ENCODE measurements around the gene EYS. TPM values are rescaled to one million over a fixed set of nuclear protein-coding genes. Genes with fewer than 3 reads are reported as not detected.

Gene EYS
- total and polyA plus RNA-seq, 9 of the 15 experiments (the other 6 are each of a cell fraction or from before 2014, with no cell fraction given) = 0.03 to 0.36 (median 0.10) TPM; not detected in 2

GRCh38 chr6:65045801-65046200, 661.2 kb downstream of the EYS start:
- DNase-seq (ENCODE audit: extremely low read depth in 1 of 4, low spot score in 3 of 4) = no peak
- no peak for FAIRE-seq
- ATAC-seq = no peak
- Histone ChIP-seq H3K9me3 (replicated peaks; ENCODE audit: control insufficient read depth, insufficient read depth, low read depth, low read length) (no peaks in the 10 kb centered on the region), H3K9ac (ENCODE audit: insufficient read depth in 1 of 2, low read depth in 2 of 2, low read length in 2 of 2) (no peak overlapping the region), H3K27me3 (ENCODE audit: control insufficient read depth in 2 of 2, insufficient read depth in 2 of 2, low read length in 2 of 2) (no peaks in the 10 kb centered on the region), H3K36me3 (ENCODE audit: control insufficient read depth, insufficient read depth, low read length) (no peaks in the 10 kb centered on the region), H3K79me2 (ENCODE audit: control insufficient read depth, insufficient read depth, low read length) (no peaks in the 10 kb centered on the region), H3K9me1 (ENCODE audit: control insufficient read depth, insufficient read depth, low read length) (no peaks in the 10 kb centered on the region), H3K4me3 (no peak overlapping the region), H2AFZ (ENCODE audit: low read depth, low read length) (no peak overlapping the region), H3K27ac (ENCODE audit: extremely low read depth, low read depth, low read length) (no peak overlapping the region), H3K4me1 (replicated peaks in 1 of 2; ENCODE audit: control insufficient read depth in 2 of 2, insufficient read depth in 2 of 2, low read length in 2 of 2) (no peaks in the 10 kb centered on the region), H3K4me2 (ENCODE audit: insufficient read depth, low read length) (no peak overlapping the region), H4K20me1 (replicated peaks; ENCODE audit: control insufficient read depth, insufficient read depth, low read length) (no peaks in the 10 kb centered on the region)
- intact Hi-C loops (cut with micrococcal nuclease) = no loop called here
- ChIA-PET CTCF (ENCODE audit: low intra/inter-chr PET ratio) (no interaction called here), POLR2A (no interaction called here)
- BruUV-seq (replicated peaks) = no TSS peak
- in situ Hi-C loops (cut with MboI) = no loop called here
- peak; percentile 36; the same call in 1 of the 2 replicates for TF ChIP-seq CEBPB (tag; IDR thresholded peaks at IDR 0.05)
- no peak for TF ChIP-seq ZZZ3 (IDR thresholded peaks at IDR 0.05)
- TF ChIP-seq ZNF740 (CRISPR knock-in tag; IDR thresholded peaks at IDR 0.05) = no peak
- no peak for TF ChIP-seq ZNF740 (tag; IDR thresholded peaks at IDR 0.05)
- no peak for TF ChIP-seq THAP7 (CRISPR knock-in tag; IDR thresholded peaks at IDR 0.05)
- TF ChIP-seq ZNF318 (IDR thresholded peaks at IDR 0.05; ENCODE audit: borderline replicate concordance in 1 of 2, low read depth in 1 of 2) = no peak
- no peak for TF ChIP-seq EHMT2 (IDR thresholded peaks at IDR 0.05)
- no peak for TF ChIP-seq TEAD1 (CRISPR knock-in tag; IDR thresholded peaks at IDR 0.05)
